K562 treated with DMSO at 1 percent for 12 hours (cell line): ENCODE results near the gene PBX3. TPM values are rescaled to one million over a fixed set of nuclear protein-coding genes. Genes with fewer than 3 reads are reported as not detected.

ENCODE experiments used
- total RNA-seq: library from RNA; unstranded; fragments of 300-600 nt; gene quantifications from 2 replicates; pipeline ENCODE4 v1.2.3, GENCODE V29; 2022; ENCODE audit not compliant: insufficient read depth

The PBX3 gene
- 1.9 and 2.7 TPM in 2 replicates for total RNA-seq

GRCh38 chr9:125747053-125747764 is at the start of gene PBX3:
TSS of gene PBX3 (plus strand) at chr9:125747373.

GRCh38 chr9:125706651-125707471 is 40.3 kb upstream of the PBX3 start, which contains the start of gene MAPKAP1:
TSS of gene MAPKAP1 (minus strand) at chr9:125707208. CDS start at chr9:125672574, 34,634 bp downstream.

Other genes with a start within 250 kb of the PBX3 start
- 27.7 and 49.5 TPM in 2 replicates for gene MAPKAP1, start 40.2 kb upstream of the PBX3 start, total RNA-seq